NCI-H345 treated with DMSO at 0.1 percent for 48 hours (cell line): ENCODE results near the gene QSOX1.

Experiments
- DNase-seq: peaks from one replicate; lab custom pipeline; 2025; ENCODE audit not compliant: unreplicated experiment; lab: John Stamatoyannopoulos, UW

Gene QSOX1

DNA sequence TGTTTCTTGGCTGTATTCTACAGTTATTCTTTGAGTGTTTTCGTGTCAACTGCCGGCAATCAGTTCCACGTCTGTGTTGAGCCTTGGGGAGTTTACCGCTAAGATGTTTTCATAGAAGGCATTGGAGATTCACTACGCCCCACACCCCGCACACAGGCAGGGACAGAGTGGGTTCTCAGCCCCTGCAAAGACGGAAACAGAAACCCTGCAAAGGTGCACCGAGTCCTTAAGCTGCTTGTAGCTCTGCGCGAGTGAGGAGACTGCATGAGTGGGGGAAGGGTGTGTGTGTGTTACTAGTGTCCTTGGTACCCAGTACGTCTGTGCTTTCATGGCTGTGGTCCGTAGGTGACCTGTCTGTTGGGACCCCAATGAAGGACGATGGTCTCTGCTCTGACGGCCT lies 77.3 kb downstream of the QSOX1 start:
- DNase-seq = no peak

GRCh38 chr1:180232521-180233043 lies 77.9 kb downstream of the QSOX1 start:
- DNase-seq = no peak

GRCh38 chr1:180233191-180234011 lies 78.7 kb downstream of the QSOX1 start:
- DNase-seq = no peak

DNA sequence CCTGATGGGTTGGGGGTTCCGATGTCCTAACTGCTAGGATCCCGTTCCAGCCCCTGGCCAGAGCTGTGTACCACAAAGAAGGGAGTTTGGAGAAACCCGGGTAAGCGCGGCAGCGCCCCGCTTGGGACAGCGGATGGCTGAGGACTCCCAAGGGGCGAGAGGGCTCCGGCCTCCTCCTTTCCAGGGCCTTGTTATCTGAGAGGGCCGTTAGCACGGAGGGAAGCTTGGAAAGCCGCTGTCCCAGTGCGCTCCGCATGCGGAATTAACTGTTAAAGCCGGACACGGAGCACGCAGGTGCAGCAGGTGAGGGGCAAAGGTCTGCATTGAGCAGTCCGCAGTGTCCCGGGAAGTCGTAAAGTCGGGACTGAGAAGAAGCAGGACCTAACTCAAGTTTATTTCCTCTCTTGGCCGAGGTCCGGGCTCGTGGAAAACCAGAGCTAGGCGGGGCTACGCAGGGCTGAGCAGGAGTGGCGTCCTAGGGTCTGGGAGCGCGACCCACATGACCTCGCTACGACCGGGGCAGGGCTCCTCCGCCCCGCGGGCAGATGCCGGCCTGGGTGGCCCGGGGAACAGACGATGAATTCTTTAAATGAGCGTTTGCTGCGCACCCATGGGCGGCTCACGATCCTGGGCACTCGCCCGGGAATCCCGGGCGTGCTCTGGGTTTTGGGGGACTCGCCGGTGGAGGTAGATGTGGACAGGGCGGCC lies 79.9 kb downstream of the QSOX1 start:
- no peak for DNase-seq

DNA sequence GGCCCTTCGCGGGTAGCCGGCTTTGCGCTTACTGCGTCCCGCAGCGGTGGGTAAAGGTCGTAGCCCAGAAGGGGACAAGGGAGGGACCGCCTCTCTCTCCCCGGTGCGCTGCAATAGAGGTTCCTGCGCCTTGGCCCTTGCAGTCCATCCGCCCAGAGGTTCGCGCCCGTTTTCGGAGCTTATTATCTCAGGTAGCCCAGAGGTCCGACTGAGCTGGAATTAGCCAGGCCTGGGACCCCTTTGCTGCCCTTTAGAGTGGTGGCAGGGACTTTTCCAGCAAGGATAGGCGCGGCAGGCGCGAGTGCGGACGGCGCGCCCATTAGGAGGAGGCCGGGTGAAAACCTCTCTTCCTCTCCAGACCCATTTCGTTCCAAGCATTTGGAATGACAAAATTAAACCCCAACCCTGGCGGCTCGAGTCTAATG lies 80.4 kb downstream of the QSOX1 start:
- DNase-seq = no peak

GRCh38 chr1:180235502-180236239 lies 81.0 kb downstream of the QSOX1 start:
- DNase-seq = no peak

GRCh38 chr1:180236698-180237509 lies 82.2 kb downstream of the QSOX1 start:
- no peak for DNase-seq

- no peak for DNase-seq
Measured at GRCh38 chr1:180237869-180238476, 83.3 kb downstream of the QSOX1 start.

DNA sequence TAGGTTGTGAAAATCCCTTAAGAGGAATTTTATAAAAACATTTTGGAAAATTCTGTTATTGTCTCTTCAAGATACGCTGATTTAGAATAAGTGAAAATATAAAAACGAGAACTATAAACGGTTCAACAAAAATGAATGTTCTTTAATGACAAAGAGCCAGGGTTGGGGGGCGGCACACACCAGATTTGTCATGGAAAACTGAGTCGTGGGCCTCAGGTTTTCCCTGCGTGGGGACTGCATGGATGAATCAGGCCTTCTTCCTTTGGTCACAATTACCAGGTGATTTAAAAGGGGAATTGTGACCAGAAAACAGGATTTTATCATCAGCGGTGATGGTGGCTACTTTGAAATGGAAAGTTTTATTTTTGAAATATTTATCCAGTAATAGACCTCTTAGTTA lies 84.0 kb downstream of the QSOX1 start:
- no peak for DNase-seq

DNA sequence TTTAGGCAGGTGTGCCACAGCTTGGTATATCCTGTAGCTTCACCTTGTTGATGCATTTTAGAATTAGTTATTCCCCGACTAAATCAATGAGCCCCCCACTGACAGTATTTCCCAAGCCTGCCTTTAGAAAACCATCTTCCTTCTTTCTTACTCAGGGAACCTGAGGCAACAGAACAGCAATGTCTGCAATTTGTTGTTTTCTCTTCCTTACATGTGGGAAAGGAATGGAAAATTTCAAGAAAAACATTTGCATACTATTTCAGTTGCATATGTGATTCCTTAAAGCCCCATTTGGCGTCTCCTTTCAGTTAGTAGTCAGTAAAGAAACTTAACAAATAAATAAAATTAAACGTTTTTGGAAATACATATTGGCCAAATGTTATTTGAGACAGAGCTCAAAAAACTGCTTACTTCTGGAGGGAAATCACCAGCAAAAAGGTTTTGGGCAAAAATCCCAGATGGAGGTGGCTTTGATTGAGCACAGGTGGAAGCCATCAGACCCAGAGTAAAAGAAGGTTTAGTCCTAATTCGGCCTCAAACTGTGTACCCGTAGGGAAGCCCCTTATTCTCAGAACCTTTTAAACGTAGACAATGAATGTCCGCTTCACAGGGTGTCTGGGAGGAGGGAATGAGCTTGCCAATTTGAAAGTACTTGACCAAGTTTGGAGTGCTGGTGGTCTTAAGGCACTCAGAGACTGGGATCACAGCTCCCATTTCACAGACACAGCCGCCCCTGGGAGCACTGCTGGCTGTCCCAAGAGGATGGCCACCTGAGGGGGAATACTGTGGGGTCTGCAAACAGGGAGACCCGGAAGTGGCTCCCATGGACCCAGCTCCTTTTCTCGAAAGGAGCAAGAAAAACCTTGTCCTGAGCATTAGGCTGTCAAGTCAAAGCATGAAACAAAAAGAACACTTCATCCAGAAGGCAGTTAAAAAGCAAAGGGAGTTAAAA lies 84.8 kb downstream of the QSOX1 start:
- DNase-seq = no peak

DNA sequence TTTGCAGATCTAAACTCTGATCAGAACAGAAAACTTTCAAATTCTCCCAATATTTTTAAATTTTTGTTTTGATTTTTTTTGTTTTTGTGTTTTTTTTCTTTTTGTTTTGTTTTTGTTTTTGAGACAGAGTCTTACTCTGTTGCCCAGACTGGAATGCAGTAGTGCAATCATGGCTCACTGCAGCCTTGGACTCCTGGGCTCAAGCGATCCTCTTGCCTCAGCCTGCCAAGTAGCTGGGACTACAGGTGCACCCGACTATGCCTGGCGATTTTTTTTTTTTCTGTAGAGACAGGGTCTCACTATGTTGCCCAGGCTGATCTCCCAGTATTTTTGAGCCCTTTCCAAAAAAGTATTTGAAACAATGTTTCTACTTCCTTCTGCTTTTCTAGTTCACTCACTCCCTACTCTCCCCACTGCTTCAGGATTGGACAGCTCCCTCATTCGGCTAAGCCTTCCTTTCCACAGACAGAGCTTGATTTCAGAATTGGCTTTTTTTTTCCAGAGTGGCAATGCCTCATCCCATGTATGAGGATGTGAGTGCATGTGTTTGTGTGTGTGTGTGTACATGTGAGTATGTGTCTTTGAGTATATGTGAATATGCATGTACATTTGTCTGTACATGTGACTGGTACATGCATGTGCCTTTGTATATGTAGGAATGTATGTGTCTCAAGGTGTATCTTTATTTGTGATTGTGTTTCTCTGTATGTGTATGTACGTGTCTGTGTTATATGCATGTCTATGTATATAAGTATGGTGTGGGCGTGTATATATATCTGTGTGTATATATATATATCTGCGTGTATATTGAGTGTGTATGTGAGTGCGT lies 87.3 kb downstream of the QSOX1 start:
- DNase-seq = no peak

DNA sequence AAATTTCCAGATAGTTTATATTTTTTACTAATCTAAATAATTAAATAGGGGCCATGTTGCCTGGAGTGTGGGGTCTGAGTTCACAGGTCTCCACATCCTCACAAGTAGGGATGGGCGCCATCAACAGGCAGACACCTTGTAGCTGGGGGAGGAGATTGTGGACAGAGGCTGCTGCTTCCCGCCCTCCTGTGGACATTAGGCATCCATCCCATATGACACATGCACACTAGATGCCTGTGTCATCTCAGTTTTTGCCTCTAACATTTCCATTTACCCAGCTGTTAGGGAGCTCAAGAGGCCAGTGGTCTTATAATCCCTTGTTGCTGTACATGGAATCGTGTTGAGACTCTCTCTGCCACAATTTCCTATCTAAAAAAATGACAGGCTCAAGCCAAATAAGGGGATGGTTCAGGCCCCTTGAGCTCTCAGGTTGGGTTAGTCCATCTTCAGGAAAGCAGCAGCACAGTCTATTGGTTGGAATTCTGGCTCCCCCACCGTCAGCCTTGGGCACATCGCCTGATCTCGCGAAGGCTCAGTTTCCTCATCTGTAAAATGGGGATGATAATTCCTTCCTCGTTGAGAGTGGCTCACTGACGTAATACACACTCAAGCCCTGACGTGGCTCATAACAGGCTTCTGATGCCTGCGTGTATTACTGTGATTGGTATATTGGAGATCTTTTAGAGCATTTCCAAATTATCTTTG lies 89.0 kb downstream of the QSOX1 start:
- no peak for DNase-seq

GRCh38 chr1:180244840-180245239 lies 90.2 kb downstream of the QSOX1 start:
- DNase-seq = no peak

- no peak for DNase-seq
Measured at GRCh38 chr1:180246579-180246978, 91.9 kb downstream of the QSOX1 start.

GRCh38 chr1:180247061-180247460 lies 92.4 kb downstream of the QSOX1 start:
- DNase-seq = no peak

GRCh38 chr1:180247580-180247979 lies 92.9 kb downstream of the QSOX1 start:
- no peak for DNase-seq

DNA sequence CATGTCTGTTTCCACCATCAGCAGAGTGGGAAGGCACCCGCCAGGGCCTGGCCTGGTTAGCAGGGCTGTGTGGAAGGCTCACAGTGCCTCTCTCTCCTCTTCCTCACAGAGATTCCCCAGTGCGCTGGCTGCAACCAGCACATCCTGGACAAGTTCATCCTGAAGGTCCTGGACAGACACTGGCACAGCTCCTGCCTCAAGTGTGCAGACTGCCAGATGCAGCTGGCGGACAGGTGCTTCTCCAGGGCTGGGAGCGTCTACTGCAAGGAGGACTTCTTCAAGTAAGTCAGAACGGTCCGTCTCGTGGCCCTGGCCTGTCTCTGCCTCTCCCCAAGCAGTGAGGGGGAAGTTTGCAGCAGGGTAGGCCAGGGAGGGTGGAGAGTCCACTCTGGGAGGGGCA lies 93.5 kb downstream of the QSOX1 start:
- DNase-seq = no peak
